Stimulated activated CD8-positive, alpha-beta memory T cell treated with anti-CD3 and anti-CD28 coated beads, Interleukin-2, amount 100 ng/mL, for 1 hour (primary cell): ENCODE data around the gene CRYBG1.

ENCODE experiments used
- DNase-seq, 2 donors: peaks; one replicate each; pipeline ENCODE4 v3.0.0-alpha.2; 2020; ENCODE audit warnings: low read depth in 2 of 2

Gene CRYBG1

GRCh38 chr6:106462923-106463557 is 102.5 kb downstream of the CRYBG1 start:
- DNase-seq: no peak

- DNase-seq: no peak
These were observed 105.7 kb downstream of the CRYBG1 start for GRCh38 chr6:106466211-106466610.

- DNase-seq: no peak
These were observed 108.4 kb downstream of the CRYBG1 start for GRCh38 chr6:106468935-106469334.

GRCh38 chr6:106469882-106470281 is 109.4 kb downstream of the CRYBG1 start:
- no peak for DNase-seq

- no peak for DNase-seq
These were observed 109.8 kb downstream of the CRYBG1 start for GRCh38 chr6:106470316-106470715.

GRCh38 chr6:106470811-106471210 is 110.3 kb downstream of the CRYBG1 start:
- no peak for DNase-seq

- DNase-seq: no peak
These were observed 113.3 kb downstream of the CRYBG1 start for GRCh38 chr6:106473812-106474211.

- DNase-seq: no peak
These were observed 113.9 kb downstream of the CRYBG1 start for GRCh38 chr6:106474466-106474865.

- DNase-seq: no peak
These were observed 114.8 kb downstream of the CRYBG1 start for GRCh38 chr6:106475284-106475683.

GRCh38 chr6:106476331-106477105 is 116.0 kb downstream of the CRYBG1 start:
- no peak for DNase-seq

- DNase-seq: no peak
These were observed 116.6 kb downstream of the CRYBG1 start for GRCh38 chr6:106477146-106477545.

GRCh38 chr6:106477790-106478189 is 117.3 kb downstream of the CRYBG1 start:
- DNase-seq: no peak

- no peak for DNase-seq
These were observed 125.7 kb downstream of the CRYBG1 start for GRCh38 chr6:106486236-106486635.

GRCh38 chr6:106488494-106489370 is 128.2 kb downstream of the CRYBG1 start:
- DNase-seq: no peak

GRCh38 chr6:106490030-106490429 is 129.5 kb downstream of the CRYBG1 start:
- no peak for DNase-seq

GRCh38 chr6:106490436-106490835 is 129.9 kb downstream of the CRYBG1 start:
- DNase-seq: no peak

- DNase-seq: no peak
These were observed 130.5 kb downstream of the CRYBG1 start for GRCh38 chr6:106490974-106491373.

GRCh38 chr6:106495014-106495413 is 134.5 kb downstream of the CRYBG1 start:
- no peak for DNase-seq

- no peak for DNase-seq
These were observed 136.3 kb downstream of the CRYBG1 start for GRCh38 chr6:106496823-106497222.

GRCh38 chr6:106501960-106502371 is 141.4 kb downstream of the CRYBG1 start:
- no peak for DNase-seq

- DNase-seq: no peak
These were observed 142.0 kb downstream of the CRYBG1 start for GRCh38 chr6:106502559-106502958.

GRCh38 chr6:106508277-106508676 is 147.8 kb downstream of the CRYBG1 start:
- DNase-seq: no peak
